ENCODE results near the gene MPHOSPH10.

DNA sequence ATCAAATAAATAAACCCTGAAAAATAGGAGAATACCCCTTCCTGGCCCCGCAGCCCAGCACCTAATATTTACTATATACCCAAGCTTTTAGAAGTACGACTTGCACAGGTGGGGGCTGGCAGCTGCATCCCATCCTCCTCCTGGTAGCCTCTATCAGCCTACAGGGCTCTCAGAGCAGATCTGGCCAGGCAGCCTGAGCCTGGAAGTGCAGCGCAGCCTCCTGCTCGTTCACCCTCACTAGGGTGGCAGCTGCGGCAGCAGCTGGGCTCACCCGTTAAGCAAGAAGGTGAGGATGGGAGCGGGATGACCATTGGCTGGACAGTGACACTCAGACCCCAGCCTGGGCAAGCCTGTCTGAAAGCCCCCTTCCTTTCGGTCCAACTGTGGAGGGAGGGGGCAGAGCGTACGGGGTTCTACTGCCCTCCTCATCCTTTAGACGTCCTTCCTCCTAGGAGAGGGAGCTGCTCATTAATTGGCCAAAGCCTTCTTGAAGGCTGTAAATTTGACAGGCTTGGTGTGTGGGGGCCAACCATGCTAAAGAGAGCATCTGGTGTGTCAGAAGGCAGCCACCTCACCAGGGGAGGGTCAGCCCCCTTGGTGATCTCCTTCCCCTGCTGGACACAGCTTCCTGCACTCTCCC, 23.3 kb downstream of the MPHOSPH10 start:
- TF ChIP-seq, protein P1, sequence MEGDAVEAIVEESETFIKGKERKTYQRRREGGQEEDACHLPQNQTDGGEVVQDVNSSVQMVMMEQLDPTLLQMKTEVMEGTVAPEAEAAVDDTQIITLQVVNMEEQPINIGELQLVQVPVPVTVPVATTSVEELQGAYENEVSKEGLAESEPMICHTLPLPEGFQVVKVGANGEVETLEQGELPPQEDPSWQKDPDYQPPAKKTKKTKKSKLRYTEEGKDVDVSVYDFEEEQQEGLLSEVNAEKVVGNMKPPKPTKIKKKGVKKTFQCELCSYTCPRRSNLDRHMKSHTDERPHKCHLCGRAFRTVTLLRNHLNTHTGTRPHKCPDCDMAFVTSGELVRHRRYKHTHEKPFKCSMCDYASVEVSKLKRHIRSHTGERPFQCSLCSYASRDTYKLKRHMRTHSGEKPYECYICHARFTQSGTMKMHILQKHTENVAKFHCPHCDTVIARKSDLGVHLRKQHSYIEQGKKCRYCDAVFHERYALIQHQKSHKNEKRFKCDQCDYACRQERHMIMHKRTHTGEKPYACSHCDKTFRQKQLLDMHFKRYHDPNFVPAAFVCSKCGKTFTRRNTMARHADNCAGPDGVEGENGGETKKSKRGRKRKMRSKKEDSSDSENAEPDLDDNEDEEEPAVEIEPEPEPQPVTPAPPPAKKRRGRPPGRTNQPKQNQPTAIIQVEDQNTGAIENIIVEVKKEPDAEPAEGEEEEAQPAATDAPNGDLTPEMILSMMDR (conservative IDR thresholded peaks at IDR 0.05 in 1 of 2, IDR thresholded peaks at IDR 0.05 in 1 of 2; ENCODE audit: extremely low read depth in 1 of 2, insufficient read depth in 1 of 2, low read depth in 1 of 2, low read length in 2 of 2): no peak
- TF ChIP-seq EZH2 (IDR thresholded peaks at IDR 0.05; ENCODE audit: borderline replicate concordance, low read length): no peak
